Measurements from ENCODE around the gene ERICH2.

ERICH2 gene

GRCh38 chr2:170828533-170828916, 58.3 kb downstream of the ERICH2 start:
- H3K4me3 ChIP-seq (ENCODE audit: low read depth in 1 of 2, low read length in 1 of 2) = no peak overlapping the region
- TF ChIP-seq, protein P1, sequence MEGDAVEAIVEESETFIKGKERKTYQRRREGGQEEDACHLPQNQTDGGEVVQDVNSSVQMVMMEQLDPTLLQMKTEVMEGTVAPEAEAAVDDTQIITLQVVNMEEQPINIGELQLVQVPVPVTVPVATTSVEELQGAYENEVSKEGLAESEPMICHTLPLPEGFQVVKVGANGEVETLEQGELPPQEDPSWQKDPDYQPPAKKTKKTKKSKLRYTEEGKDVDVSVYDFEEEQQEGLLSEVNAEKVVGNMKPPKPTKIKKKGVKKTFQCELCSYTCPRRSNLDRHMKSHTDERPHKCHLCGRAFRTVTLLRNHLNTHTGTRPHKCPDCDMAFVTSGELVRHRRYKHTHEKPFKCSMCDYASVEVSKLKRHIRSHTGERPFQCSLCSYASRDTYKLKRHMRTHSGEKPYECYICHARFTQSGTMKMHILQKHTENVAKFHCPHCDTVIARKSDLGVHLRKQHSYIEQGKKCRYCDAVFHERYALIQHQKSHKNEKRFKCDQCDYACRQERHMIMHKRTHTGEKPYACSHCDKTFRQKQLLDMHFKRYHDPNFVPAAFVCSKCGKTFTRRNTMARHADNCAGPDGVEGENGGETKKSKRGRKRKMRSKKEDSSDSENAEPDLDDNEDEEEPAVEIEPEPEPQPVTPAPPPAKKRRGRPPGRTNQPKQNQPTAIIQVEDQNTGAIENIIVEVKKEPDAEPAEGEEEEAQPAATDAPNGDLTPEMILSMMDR (IDR thresholded peaks at IDR 0.05) = no peak
- H3K36me3 ChIP-seq = no peaks in the 10 kb centered on the region
- peaks cover 75% of the 10 kb centered on the region for H3K27me3 ChIP-seq
- H3K4me1 ChIP-seq (ENCODE audit: control insufficient read depth in 1 of 2, insufficient read depth in 1 of 2, low read depth in 1 of 2, low read length in 1 of 2) = peaks cover 0 to 5% of the 10 kb centered on the region in 2 experiments
- H3K27ac ChIP-seq = no peak overlapping the region
- H3K9me3 ChIP-seq = no peaks in the 10 kb centered on the region

DNA sequence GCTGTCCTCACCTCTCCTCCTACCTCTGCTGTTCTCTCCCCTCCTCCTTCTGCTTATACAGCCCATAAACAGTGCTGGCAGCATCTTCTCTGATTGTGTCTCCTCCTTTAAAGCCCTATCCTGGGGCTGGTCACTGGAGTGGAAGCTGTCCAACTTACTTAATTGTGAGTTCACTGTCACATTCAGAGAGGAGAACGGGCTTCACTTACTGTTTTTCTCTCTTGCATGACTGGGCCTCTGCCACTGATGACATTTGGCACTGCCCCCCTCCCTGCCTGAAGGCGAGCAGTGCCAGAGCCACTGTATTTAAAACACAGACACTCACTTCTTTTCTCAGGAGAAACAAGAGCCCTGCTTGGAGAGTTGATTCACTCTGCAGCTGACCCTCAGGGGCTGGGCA, 58.9 kb downstream of the ERICH2 start:
- no peaks in the 10 kb centered on the region for H3K36me3 ChIP-seq
- TF ChIP-seq, protein P1 (IDR thresholded peaks at IDR 0.05) = no peak
- no peaks in the 10 kb centered on the region for H3K9me3 ChIP-seq
- no peak overlapping the region for H3K27ac ChIP-seq
- peaks cover 75% of the 10 kb centered on the region for H3K27me3 ChIP-seq
- no peaks in the 10 kb centered on the region for H3K4me1 ChIP-seq (ENCODE audit: control insufficient read depth in 1 of 2, insufficient read depth in 1 of 2, low read depth in 1 of 2, low read length in 1 of 2)
- no peak overlapping the region for H3K4me3 ChIP-seq (ENCODE audit: low read depth in 1 of 2, low read length in 1 of 2)

DNA sequence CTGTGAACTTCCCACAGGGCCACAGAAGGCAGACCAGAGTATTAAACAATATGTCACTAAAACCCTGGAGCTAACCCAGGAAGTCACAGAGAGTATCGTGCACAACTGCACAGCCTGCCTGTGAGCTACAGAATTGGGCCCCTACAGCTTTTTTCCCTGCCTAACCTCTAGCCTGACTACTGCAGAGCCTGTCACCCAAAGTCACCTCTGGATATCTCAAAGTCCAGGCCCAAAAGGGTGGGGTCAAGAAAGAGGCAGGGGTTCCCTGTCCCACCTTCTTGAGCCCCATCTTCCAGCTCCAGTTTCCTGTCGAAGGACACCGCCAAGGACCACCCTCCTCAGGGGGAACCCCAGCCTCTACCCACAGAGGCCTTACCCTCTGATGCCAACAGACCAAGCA, 60.0 kb downstream of the ERICH2 start:
- TF ChIP-seq, protein P1 (IDR thresholded peaks at IDR 0.05) = no peak
- H3K27ac ChIP-seq = no peak overlapping the region

DNA sequence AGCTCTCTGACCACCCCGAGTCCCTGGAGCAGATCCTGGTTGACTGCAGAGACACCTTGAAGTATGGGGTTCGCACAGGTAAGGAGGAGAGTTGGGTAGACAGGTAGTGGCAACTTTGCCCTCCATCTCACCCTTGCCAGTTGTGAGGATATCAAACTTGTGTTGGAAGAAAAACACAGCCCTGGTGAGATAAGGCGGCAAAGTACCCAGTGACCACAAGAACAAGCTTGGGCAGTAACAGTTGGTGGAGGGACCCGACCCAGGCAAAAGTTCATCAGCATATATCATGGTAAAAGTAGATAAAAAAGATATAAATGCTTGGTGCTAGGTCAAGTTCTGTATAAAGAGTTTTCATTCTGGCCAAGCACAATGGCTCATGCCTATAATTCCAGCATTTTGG, 60.9 kb downstream of the ERICH2 start:
- Histone ChIP-seq H3K4me1 (ENCODE audit: control insufficient read depth in 1 of 2, insufficient read depth in 1 of 2, low read depth in 1 of 2, low read length in 1 of 2) (no peaks in the 10 kb centered on the region), H3K27ac (no peak overlapping the region)
- TF ChIP-seq, protein P1 (IDR thresholded peaks at IDR 0.05) = no peak

More for the DNA sequence above, 60.0 kb downstream of the ERICH2 start:
- H3K9me3 ChIP-seq = no peaks in the 10 kb centered on the region
- H3K4me3 ChIP-seq (ENCODE audit: low read depth in 1 of 2, low read length in 1 of 2) = no peak overlapping the region
- peaks cover 72% of the 10 kb centered on the region for H3K27me3 ChIP-seq
- no peaks in the 10 kb centered on the region for H3K36me3 ChIP-seq
- no peaks in the 10 kb centered on the region for H3K4me1 ChIP-seq (ENCODE audit: control insufficient read depth in 1 of 2, insufficient read depth in 1 of 2, low read depth in 1 of 2, low read length in 1 of 2)

DNA sequence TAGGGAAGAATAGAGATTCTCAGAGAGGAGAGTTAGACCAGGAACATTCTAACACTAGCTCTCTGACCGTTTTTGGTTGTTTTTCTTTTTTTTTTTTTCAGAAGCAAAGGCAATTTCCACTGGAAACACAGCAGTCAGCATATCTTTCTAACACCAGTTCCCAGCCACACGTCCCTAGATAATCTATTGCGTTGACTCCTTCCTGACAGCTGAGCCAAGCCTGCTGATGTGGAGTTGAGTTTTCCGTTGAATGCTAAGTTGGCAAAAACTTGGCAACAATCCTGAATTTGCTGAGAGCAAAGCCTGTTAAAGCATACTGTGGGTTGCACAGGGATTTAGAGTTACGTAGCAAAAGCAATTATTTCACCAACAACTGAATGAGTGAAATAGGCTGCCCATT, 65.8 kb downstream of the ERICH2 start:
- TF ChIP-seq, protein P1 (IDR thresholded peaks at IDR 0.05) = no peak
- Histone ChIP-seq H3K4me1 (ENCODE audit: control insufficient read depth in 1 of 2, insufficient read depth in 1 of 2, low read depth in 1 of 2, low read length in 1 of 2) (no peaks in the 10 kb centered on the region), H3K9me3 (no peaks in the 10 kb centered on the region), H3K27ac (no peak overlapping the region), H3K36me3 (no peaks in the 10 kb centered on the region), H3K27me3 (peaks cover 67% of the 10 kb centered on the region), H3K4me3 (ENCODE audit: low read depth in 1 of 2, low read length in 1 of 2) (no peak overlapping the region)

More for the DNA sequence above, 60.9 kb downstream of the ERICH2 start:
- H3K27me3 ChIP-seq = peaks cover 72% of the 10 kb centered on the region
- H3K9me3 ChIP-seq = no peaks in the 10 kb centered on the region
- no peaks in the 10 kb centered on the region for H3K36me3 ChIP-seq
- H3K4me3 ChIP-seq (ENCODE audit: low read depth in 1 of 2, low read length in 1 of 2) = no peak overlapping the region

- no peak overlapping the region for H3K4me3 ChIP-seq (ENCODE audit: low read depth in 1 of 2, low read length in 1 of 2)
- H3K9me3 ChIP-seq = no peaks in the 10 kb centered on the region
- peaks cover 60% of the 10 kb centered on the region for H3K27me3 ChIP-seq
- no peak overlapping the region for H3K27ac ChIP-seq
- H3K36me3 ChIP-seq = no peaks in the 10 kb centered on the region
- H3K4me1 ChIP-seq (ENCODE audit: control insufficient read depth in 1 of 2, insufficient read depth in 1 of 2, low read depth in 1 of 2, low read length in 1 of 2) = no peaks in the 10 kb centered on the region
- TF ChIP-seq, protein P1 (IDR thresholded peaks at IDR 0.05) = no peak
Observed at GRCh38 chr2:170840717-170841210, 70.6 kb downstream of the ERICH2 start.
